GM18508 (cell line): ENCODE data around the gene CNPPD1.

Experiments used
- ATAC-seq: cut with Tn5 transposase; IDR thresholded peaks from one replicate; pipeline ENCODE4 v1.9.1; 2021; ENCODE audit warnings: moderate number of reproducible peaks; ENCODE audit not compliant: insufficient read depth, unreplicated experiment

The CNPPD1 gene

DNA sequence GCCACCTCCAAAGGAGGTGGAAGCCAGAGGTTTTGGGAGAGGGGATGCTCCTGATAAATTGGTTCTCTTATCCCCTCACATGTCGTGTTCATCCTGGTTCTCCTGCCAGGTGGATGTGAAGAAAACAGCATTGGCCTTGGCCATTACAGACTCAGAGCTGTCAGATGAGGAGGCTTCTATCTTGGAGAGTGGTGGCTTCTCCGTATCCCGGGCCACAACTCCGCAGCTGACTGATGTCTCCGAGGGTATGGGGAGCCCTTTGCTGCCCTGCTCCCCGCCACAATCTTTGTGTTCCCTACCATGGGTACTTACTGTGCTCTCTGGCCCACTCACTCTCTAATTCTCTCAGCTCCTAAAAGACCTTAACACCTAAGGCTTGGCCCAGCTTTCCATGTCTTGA lies 4.8 kb upstream of the CNPPD1 start:
- no peak for ATAC-seq

DNA sequence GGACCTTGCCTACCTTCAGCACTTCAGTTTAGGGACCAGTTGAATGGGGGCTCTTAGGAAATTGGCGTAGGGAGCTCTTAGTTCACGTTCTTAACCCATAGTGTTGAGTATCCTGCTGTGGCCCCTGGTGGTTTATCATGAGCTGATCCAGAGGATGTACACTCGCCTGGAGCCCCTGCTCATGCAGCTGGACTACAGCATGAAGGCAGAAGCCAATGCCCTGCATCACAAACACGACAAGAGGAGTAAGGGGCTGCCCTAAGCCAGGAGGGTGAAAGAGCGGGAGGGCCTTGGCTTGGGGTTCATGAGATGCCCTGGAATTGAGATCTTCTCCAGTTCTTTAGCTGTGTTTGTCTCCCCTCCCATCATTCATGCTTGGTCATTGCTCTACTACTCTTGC lies 4.2 kb upstream of the CNPPD1 start:
- ATAC-seq = no peak

GRCh38 chr2:219179601-219180465 lies 3.1 kb upstream of the CNPPD1 start:
- ATAC-seq = no peak

GRCh38 chr2:219178377-219179175 lies 1.9 kb upstream of the CNPPD1 start:
- ATAC-seq = no peak

GRCh38 chr2:219177552-219178376 lies 1.0 kb upstream of the CNPPD1 start, which contains the start of gene RETREG2:
RETREG2 (plus strand) TSS chr2:219178275; CDS start chr2:219178353, 78 bp downstream.
- no peak for ATAC-seq

DNA sequence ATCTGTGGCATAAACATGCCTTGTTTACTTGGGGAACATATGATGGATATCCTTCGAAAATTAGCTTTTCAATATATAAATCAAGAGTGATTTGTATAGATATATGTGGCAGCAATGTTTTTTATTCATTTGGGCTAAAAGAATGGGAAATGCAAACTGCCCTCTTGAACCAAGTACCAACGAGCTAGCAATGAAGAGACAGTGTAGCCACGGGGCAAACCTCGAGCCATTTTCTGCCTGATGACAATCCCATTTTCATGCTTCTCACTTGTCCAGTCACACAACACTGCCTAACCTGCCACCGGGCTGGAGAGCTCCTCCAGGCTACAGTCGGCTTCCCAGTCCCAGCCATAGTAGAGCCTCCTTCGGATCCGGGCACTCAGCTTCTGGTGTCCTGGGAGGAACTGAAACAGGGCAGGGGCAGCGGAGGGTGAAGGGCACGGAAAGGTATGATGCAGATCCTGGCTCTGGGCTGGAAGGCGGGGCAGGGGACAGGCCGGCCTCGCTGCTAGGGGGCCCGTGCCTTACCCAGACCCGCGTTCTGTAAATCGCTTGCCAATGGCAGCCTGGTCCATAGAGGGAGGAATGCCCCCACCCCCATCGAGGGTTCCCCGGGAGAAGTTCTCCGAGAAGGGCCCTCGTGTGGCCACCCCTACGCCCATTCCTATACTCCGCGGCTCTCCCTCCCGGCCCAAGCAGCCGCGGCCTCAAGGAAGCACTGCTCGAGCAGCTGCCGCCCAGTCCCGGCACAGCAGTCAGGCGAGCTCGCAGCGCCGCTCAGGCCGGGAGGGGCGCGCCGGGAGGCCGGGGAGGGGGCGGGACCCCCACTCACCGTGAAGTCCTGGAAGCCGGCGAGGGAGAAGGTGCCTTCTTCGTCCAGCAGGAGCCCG lies 552 bp downstream of the CNPPD1 start:
- ATAC-seq = peak; percentile 21

- no peak for ATAC-seq
These were observed 1.2 kb downstream of the CNPPD1 start for GRCh38 chr2:219175486-219175885.

- ATAC-seq = no peak
These were observed 1.9 kb downstream of the CNPPD1 start for GRCh38 chr2:219174801-219175200.

- no peak for ATAC-seq
These were observed 2.6 kb downstream of the CNPPD1 start for GRCh38 chr2:219174146-219174545.

DNA sequence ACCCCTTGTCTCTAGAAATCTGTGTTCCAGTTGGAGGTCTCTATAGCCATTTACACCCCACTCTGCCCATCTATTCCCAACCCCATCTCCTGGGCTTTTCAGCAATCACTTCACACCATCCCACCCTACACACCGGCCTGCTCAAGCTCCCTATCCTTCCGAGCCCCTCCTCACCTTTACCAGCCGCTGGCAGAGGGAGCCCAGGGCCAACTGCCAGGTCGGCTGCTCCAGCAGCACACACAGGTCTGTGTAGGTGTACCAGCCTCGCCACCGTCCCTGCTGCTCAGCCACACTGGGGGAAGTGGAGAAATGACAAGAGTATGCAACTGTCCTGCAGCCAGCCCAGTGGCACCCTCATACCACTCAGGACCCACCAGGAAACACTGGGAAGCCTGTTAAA lies 3.5 kb downstream of the CNPPD1 start:
- ATAC-seq = no peak

DNA sequence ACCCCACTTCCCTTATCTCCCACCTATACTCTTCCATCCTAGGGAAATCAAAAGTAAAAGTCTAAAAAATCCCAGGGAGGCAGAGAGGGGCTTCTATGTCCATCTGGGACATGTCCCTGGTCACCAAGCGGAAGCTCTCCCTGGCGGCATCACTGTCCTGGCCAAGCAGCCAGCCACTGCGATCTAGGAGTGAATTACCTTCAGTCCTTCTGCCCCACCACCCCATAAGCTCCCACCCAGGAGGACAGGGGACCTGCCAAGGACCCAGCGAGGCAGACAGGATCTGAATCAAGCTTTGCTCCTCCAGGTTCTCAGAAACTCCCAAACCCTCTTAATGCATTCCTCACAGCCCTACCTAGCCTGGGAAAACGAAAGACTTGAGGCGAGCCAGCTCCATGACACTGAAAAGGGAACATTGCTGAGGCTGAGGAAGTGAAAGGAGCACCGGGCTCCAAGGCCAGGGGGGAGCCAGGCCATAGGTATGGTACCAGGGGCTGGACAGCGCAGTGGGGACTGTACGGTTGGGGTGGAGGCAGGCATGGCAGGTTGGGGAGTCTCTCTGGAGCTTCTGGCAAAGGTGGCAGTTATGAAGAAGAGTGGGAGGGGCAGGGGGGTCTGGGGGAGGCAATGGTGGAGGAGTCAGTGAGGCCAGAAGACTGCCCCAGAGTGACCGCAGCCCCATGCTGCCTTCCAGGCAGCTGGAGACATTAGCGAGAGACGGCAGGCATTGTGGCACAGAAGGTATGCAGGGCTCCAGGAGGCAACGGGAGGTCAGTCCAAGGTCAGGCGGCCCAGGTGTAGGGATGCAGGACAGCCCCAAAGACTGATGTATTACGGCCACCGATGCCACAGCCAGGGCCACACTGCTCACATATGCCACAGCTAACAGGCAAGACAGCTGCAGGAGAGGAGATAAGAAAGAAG lies 4.2 kb downstream of the CNPPD1 start:
- ATAC-seq = no peak

DNA sequence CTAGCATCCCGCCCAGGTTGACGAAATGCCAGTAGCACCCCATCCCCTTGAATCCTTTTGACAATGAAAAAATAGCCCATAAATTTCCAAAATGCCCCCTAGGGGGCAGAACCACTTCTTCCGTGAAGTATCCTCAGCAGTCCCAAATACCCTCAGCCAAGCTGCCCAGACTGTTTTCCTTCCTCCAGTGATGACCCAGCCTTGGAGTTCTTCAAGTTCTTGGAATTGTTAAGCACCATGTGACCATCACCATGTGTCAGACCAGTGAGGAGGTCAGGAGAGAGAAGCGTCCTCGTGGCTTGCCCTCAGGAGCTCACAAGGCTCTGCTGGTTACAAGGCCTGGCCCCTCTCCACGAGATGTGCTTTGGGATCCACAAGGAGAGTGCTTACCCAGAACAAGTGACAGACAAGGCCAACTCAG lies 5.5 kb downstream of the CNPPD1 start:
- ATAC-seq = no peak

- no peak for ATAC-seq
These were observed 6.6 kb downstream of the CNPPD1 start, which contains the start of gene SLC23A3 for GRCh38 chr2:219169930-219170654. SLC23A3 (minus strand) TSS chr2:219170029; CDS start chr2:219169984, 45 bp downstream.

DNA sequence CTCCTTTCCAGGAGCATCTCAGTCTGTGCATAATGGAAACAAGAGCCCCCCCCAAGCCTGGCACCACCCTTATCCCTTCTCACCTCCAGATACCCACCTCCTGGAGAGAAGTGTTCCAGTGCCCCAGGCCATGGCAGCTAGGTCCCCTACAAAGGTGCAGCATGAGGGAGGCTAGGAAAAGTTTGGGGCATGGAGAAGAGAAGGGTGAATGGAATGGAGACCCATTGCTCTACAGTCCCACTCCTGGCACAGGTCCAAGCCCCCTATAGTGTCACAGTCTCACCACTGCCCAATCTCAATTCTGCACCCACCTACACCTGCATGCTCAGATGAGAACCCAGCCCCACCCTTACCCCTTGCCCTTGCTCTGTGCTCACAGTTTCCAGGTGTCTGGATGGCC lies 7.8 kb downstream of the CNPPD1 start:
- no peak for ATAC-seq

- no peak for ATAC-seq
These were observed 8.2 kb downstream of the CNPPD1 start for GRCh38 chr2:219168526-219168925.

- no peak for ATAC-seq
These were observed 8.7 kb downstream of the CNPPD1 start for GRCh38 chr2:219167997-219168396.

DNA sequence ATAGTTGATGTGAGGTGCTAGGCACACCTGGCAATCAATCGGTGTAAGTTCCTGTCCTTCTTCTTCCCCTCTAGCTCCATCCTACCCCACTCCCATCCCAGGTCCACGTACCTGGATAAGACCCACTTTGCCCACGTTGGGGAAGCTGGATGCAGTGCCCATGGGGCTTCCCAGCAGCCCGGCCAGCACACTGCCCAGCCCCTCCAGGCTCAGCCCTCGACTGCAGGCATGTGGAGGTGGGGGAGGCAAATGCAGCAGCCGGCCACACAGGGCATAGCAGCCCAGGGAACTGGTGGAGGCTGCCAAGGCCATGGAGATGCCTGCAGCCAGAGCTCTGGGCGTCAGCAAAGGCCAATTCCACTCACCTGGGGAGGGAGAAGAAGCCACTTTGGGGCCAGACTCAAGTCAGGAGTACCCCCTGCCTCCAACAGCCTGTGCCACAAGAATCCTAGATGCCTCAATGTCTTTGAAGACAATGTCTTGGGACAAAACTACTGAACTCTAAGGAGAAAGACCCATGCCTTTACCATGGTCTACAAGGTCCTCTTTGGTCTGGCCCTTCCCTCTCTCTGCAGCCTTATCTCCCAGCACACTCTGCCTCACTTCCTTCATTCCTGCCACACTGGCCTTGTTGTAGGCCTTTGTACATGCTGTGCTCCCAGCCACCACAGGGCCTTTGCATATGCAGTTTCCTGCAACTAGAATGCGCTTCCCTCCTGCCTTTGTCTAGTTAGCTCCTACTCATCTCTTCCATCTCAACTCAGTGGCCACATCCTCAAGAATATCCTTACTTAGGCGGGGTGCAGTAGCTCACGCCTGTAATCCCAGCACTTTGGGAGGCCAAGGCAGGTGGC lies 11.4 kb downstream of the CNPPD1 start:
- ATAC-seq = no peak
